Fibroblast of villous mesenchyme (primary cell): ENCODE results near the gene KDM5D. TPM values are rescaled to one million over a fixed set of nuclear protein-coding genes. Genes with fewer than 3 reads are reported as not detected.
A peak's percentile ranks its signal among the peaks of the same experiment; 100 is the strongest.

Experiments
- DNase-seq: peaks from one replicate; pipeline ENCODE4 v3.0.0-alpha.2; 2010; ENCODE audit warnings: low read depth
- H3K4me3 ChIP-seq: 2 replicates; pipeline ENCODE4 v1.5.1; 2011; ENCODE audit warnings: low read depth, mild to moderate bottlenecking, low read length
- CTCF ChIP-seq: IDR thresholded peaks from 2 replicates; pipeline ENCODE4 v1.5.1; 2012; ENCODE audit warnings: low read depth, mild to moderate bottlenecking, low read length; ENCODE audit not compliant: insufficient read depth
- total RNA-seq: library from RNA; depleted of rRNA; stranded (reverse); fragments of >200 nt; gene quantifications from 2 replicates; pipeline ENCODE4 v1.2.3, GENCODE V29; 2012

The KDM5D gene
- 2.6 TPM in 1 of 2 replicates, not detected in the other for total RNA-seq

GRCh38 chrY:19744381-19745378 is at the start of gene KDM5D:
TSS of gene KDM5D (minus strand) at chrY:19744726. CDS start at chrY:19744534, 192 bp downstream.
- H3K4me3 ChIP-seq, result peak within 1 kb of the TSS; percentile 66
- TF ChIP-seq CTCF, result no peak
- peak; percentile 76 for DNase-seq

- TF ChIP-seq CTCF, result no peak
- DNase-seq, result no peak
- no peak overlapping the region for H3K4me3 ChIP-seq
These were observed 23.8 kb upstream of the KDM5D start for GRCh38 chrY:19768375-19768774.

GRCh38 chrY:19743331-19743730 is 1.2 kb downstream of the KDM5D start:
- peak; percentile 14 for DNase-seq
- no peak for TF ChIP-seq CTCF
- peak overlapping the region; percentile 66 for H3K4me3 ChIP-seq

GRCh38 chrY:19742153-19742552 is 2.4 kb downstream of the KDM5D start:
- TF ChIP-seq CTCF, result no peak
- H3K4me3 ChIP-seq, result no peak overlapping the region
- no peak for DNase-seq

GRCh38 chrY:19734425-19734824 is 10.1 kb downstream of the KDM5D start:
- DNase-seq, result no peak
- no peak overlapping the region for H3K4me3 ChIP-seq
- TF ChIP-seq CTCF, result no peak

- H3K4me3 ChIP-seq, result no peak overlapping the region
- DNase-seq, result no peak
- TF ChIP-seq CTCF, result no peak
These were observed 26.6 kb downstream of the KDM5D start for GRCh38 chrY:19717950-19718349.
